ENCODE results near the gene SHLD1. TPM values are rescaled to one million over a fixed set of nuclear protein-coding genes. Genes with fewer than 3 reads are reported as not detected.

SHLD1 gene
- polyA plus RNA-seq, 1 experiment: 4.1 TPM

DNA sequence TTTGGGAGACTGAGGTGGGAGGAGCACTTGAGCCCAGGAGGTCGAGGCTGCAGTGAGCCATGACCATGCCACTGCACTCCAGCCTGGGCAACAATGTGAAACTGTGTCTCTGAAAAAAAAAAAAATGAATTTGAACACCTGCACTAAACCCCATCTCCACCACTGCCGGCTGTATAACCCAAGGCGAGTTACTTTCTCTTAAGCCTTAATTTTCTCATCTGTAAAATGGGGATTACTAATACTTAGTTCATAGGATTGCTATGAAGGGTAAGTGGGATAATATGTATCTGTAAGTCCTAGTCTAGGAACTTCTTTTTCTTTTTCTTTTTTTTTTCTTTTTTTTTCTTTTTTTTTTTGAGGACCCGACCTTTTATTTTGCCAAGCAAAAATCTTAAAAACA, 61.5 kb downstream of the SHLD1 start:
- H3K9me3 ChIP-seq (ENCODE audit: control insufficient read depth, insufficient read depth, low read length): no peaks in the 10 kb centered on the region
- DNase-seq (ENCODE audit: low read depth, low spot score): no peak
- H3K27me3 ChIP-seq (ENCODE audit: control insufficient read depth, insufficient read depth, low read length): no peaks in the 10 kb centered on the region
- H3K27ac ChIP-seq (ENCODE audit: low read depth, low read length): no peak overlapping the region
- H3K4me3 ChIP-seq (ENCODE audit: low read depth, low read length): no peak overlapping the region
- ChIA-PET CTCF (interaction anchor here (0.6 kb wide), 1 partner anchor 276 kb away, joined by 4 read pairs; no protein-coding TSS in a partner anchor), POLR2A (no interaction called here)
- TF ChIP-seq, protein P1, sequence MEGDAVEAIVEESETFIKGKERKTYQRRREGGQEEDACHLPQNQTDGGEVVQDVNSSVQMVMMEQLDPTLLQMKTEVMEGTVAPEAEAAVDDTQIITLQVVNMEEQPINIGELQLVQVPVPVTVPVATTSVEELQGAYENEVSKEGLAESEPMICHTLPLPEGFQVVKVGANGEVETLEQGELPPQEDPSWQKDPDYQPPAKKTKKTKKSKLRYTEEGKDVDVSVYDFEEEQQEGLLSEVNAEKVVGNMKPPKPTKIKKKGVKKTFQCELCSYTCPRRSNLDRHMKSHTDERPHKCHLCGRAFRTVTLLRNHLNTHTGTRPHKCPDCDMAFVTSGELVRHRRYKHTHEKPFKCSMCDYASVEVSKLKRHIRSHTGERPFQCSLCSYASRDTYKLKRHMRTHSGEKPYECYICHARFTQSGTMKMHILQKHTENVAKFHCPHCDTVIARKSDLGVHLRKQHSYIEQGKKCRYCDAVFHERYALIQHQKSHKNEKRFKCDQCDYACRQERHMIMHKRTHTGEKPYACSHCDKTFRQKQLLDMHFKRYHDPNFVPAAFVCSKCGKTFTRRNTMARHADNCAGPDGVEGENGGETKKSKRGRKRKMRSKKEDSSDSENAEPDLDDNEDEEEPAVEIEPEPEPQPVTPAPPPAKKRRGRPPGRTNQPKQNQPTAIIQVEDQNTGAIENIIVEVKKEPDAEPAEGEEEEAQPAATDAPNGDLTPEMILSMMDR (IDR thresholded peaks at IDR 0.05; ENCODE audit: low read depth, low read length): no peak

- Histone ChIP-seq H3K4me3 (ENCODE audit: low read depth, low read length) (no peak overlapping the region), H3K9me3 (ENCODE audit: control insufficient read depth, insufficient read depth, low read length) (no peaks in the 10 kb centered on the region), H3K27ac (ENCODE audit: low read depth, low read length) (no peak overlapping the region), H3K27me3 (ENCODE audit: control insufficient read depth, insufficient read depth, low read length) (no peaks in the 10 kb centered on the region)
- CTCF ChIA-PET: no interaction called here
- TF ChIP-seq, protein P1 (IDR thresholded peaks at IDR 0.05; ENCODE audit: low read depth, low read length): no peak
- no peak for DNase-seq (ENCODE audit: low read depth, low spot score)
- POLR2A ChIA-PET: no interaction called here
Measured at GRCh38 chr20:5818346-5818681, 68.1 kb downstream of the SHLD1 start.

DNA sequence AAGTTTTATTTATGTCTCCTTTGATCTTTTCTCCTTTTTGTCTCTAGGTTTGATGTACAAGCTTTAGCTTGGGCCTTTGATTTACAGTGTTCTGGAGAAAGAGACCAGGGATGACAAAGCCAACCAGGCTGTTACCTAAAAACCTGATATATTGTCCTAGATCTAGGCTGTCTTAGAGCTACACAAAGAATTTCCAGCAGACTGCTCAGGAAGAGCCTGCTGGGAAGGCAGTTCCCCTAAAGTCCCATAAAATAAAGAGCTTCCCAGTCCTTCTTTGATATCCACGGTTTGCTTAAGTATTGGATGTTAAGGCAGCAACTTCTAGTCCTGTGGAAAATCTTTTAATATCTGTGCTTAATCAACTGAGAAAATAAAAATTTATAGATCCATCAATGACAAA, 70.5 kb downstream of the SHLD1 start:
- Histone ChIP-seq H3K27ac (ENCODE audit: low read depth, low read length) (no peak overlapping the region), H3K27me3 (ENCODE audit: control insufficient read depth, insufficient read depth, low read length) (no peaks in the 10 kb centered on the region), H3K4me3 (ENCODE audit: low read depth, low read length) (no peak overlapping the region), H3K9me3 (ENCODE audit: control insufficient read depth, insufficient read depth, low read length) (no peaks in the 10 kb centered on the region)
- TF ChIP-seq, protein P1 (IDR thresholded peaks at IDR 0.05; ENCODE audit: low read depth, low read length): no peak
- ChIA-PET POLR2A (no interaction called here), CTCF (interaction anchor here (1.7 kb wide), 1 partner anchor 292 kb away, joined by 4 read pairs; no protein-coding TSS in a partner anchor)
- no peak for DNase-seq (ENCODE audit: low read depth, low spot score)

DNA sequence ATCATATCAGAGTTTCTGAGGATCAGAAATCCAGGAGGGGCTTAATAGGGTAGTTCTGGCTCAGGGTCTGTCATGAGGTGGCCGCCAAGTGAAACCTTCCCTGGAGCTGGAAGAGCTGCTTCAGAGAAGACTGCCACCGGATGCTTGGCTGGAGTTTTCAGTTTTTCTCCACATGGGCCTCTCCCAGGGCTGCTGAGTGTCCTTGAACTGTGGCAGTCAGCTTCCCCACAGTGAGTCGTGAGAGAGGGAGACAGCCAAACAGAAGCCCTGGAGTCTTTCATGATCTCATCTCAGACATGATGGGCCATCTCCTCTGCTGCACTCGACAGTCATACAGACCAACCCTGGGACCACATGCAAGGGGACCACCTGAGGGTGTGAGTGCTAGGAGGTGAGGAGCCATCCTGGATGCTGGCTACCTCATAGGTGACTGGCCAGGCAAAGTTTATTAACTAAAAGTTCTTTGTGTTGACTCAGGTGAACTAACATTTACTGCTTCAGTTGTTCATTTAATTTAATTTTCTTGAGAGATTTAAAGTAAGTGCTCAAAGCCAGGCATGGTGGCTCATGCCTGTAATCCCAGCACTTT, 71.5 kb downstream of the SHLD1 start:
- no peak overlapping the region for H3K27ac ChIP-seq (ENCODE audit: low read depth, low read length)
- no peak overlapping the region for H3K4me3 ChIP-seq (ENCODE audit: low read depth, low read length)
- no peak for DNase-seq (ENCODE audit: low read depth, low spot score)
- ChIA-PET CTCF (interaction anchor here (1.7 kb wide), 1 partner anchor 293 kb away, joined by 4 read pairs; no protein-coding TSS in a partner anchor), POLR2A (no interaction called here)
- H3K9me3 ChIP-seq (ENCODE audit: control insufficient read depth, insufficient read depth, low read length): no peaks in the 10 kb centered on the region
- TF ChIP-seq, protein P1 (IDR thresholded peaks at IDR 0.05; ENCODE audit: low read depth, low read length): no peak
- no peaks in the 10 kb centered on the region for H3K27me3 ChIP-seq (ENCODE audit: control insufficient read depth, insufficient read depth, low read length)

DNA sequence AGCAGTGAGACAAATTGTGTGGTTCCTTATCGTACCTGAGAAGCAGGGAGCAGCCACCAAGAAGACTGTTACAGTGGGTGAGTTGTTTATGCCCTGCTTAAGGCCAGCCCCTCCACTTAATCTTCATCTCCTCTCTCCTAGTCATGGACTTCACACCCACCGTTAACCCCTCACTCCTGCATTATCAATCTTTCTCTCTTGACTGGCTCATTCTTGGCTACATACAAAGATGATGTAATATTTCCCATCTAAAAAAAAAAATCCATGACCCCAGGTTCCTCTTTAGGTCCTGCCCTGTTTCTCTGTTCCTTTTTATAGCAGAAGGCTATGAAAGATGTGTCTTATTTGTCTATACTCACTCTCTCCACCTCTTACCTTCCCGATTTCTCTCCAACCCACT, 72.4 kb downstream of the SHLD1 start:
- Histone ChIP-seq H3K4me3 (ENCODE audit: low read depth, low read length) (no peak overlapping the region), H3K9me3 (ENCODE audit: control insufficient read depth, insufficient read depth, low read length) (no peaks in the 10 kb centered on the region), H3K27me3 (ENCODE audit: control insufficient read depth, insufficient read depth, low read length) (no peaks in the 10 kb centered on the region), H3K27ac (ENCODE audit: low read depth, low read length) (no peak overlapping the region)
- CTCF ChIA-PET: no interaction called here
- POLR2A ChIA-PET: no interaction called here
- TF ChIP-seq, protein P1 (IDR thresholded peaks at IDR 0.05; ENCODE audit: low read depth, low read length): no peak
- no peak for DNase-seq (ENCODE audit: low read depth, low spot score)

All from AG04450 (cell line).